Measurements from ENCODE around the gene ZNF324B.

Gene ZNF324B

DNA sequence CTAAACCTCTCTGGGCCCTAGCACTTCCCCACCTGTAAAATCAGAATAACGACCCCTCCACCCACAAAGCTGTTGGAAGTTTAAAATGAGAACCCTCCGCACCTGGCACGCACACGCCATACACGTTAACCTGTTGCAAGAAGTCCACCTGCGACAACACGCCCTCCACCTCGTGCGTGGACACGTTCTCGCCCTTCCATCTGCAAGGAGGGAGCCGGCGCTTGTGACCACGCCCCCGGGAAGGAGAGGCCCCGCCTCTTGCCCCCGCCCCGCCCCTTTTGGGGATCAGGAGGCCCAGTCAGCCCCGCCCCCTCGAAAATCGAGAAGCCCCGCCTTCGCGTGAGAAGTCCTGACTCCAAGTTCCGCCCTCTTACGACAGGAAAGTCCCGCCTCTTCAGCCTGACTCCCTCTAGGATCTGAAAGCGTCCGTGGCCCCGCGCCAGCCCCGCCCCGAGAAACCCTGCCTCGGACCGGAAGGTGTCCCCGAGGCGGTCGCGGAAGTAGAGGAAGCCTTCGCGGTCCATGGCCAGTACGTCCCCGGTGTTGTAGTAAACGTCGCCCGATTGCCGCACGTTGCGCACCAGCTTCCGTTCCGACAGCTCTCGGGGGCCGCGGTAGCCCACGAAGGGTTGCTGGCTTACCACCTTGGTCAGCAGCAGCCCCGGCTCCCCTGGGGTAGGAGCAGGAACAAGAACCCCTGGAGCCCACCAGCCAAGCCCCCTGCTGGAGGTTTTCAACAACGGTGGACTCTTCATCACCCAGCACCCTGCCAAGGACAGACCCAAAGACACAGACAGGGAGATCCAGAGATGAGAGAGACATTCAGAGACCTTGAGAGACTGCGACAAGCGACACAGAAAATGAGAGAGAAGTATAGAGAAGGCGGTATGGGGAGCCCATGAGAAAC, 47.9 kb downstream of the ZNF324B start (continued):
- TF ChIP-seq SALL2 (tag by site-specific recombination; IDR thresholded peaks at IDR 0.05; ENCODE audit: borderline replicate concordance) (no peak), ZNF239 (tag by site-specific recombination; IDR thresholded peaks at IDR 0.05) (no peak), GFI1B (tag by site-specific recombination; IDR thresholded peaks at IDR 0.05) (no peak), ZNF600 (tag by site-specific recombination; IDR thresholded peaks at IDR 0.05) (no peak), ZNF654 (tag by site-specific recombination; IDR thresholded peaks at IDR 0.05; ENCODE audit: low read depth) (no peak), ZFHX2 (tag by site-specific recombination; conservative IDR thresholded peaks at IDR 0.05) (no peak), OVOL3 (tag by site-specific recombination; IDR thresholded peaks at IDR 0.05) (no peak), ZNF404 (tag by site-specific recombination; IDR thresholded peaks at IDR 0.05) (no peak), ZNF76 (tag by site-specific recombination; IDR thresholded peaks at IDR 0.05; ENCODE audit: borderline replicate concordance, low read depth) (no peak), ZNF548 (tag by site-specific recombination; IDR thresholded peaks at IDR 0.05) (no peak), ZNF549 (tag by site-specific recombination; IDR thresholded peaks at IDR 0.05) (no peak), ZNF585B (tag by site-specific recombination; IDR thresholded peaks at IDR 0.05) (no peak), ZNF501 (tag by site-specific recombination; IDR thresholded peaks at IDR 0.05) (peak; percentile 47; the same call in 1 of the 2 replicates), ZNF624 (tag by site-specific recombination; IDR thresholded peaks at IDR 0.05) (no peak), REPIN1 (tag by site-specific recombination; IDR thresholded peaks at IDR 0.05; ENCODE audit: low read depth) (peak; percentile 71; the same call in 1 of the 2 replicates), ZNF510 (tag by site-specific recombination; IDR thresholded peaks at IDR 0.05; ENCODE audit: insufficient replicate concordance) (peak; percentile 9), ZNF292 (tag by site-specific recombination; IDR thresholded peaks at IDR 0.05; ENCODE audit: borderline replicate concordance, low read depth) (no peak)
- TF ChIP-seq, protein P1, sequence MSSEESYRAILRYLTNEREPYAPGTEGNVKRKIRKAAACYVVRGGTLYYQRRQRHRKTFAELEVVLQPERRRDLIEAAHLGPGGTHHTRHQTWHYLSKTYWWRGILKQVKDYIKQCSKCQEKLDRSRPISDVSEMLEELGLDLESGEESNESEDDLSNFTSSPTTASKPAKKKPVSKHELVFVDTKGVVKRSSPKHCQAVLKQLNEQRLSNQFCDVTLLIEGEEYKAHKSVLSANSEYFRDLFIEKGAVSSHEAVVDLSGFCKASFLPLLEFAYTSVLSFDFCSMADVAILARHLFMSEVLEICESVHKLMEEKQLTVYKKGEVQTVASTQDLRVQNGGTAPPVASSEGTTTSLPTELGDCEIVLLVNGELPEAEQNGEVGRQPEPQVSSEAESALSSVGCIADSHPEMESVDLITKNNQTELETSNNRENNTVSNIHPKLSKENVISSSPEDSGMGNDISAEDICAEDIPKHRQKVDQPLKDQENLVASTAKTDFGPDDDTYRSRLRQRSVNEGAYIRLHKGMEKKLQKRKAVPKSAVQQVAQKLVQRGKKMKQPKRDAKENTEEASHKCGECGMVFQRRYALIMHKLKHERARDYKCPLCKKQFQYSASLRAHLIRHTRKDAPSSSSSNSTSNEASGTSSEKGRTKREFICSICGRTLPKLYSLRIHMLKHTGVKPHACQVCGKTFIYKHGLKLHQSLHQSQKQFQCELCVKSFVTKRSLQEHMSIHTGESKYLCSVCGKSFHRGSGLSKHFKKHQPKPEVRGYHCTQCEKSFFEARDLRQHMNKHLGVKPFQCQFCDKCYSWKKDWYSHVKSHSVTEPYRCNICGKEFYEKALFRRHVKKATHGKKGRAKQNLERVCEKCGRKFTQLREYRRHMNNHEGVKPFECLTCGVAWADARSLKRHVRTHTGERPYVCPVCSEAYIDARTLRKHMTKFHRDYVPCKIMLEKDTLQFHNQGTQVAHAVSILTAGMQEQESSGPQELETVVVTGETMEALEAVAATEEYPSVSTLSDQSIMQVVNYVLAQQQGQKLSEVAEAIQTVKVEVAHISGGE (tag by site-specific recombination; conservative IDR thresholded peaks at IDR 0.05; ENCODE audit: low read depth) = peak; percentile 99
- TF ChIP-seq, protein P2, sequence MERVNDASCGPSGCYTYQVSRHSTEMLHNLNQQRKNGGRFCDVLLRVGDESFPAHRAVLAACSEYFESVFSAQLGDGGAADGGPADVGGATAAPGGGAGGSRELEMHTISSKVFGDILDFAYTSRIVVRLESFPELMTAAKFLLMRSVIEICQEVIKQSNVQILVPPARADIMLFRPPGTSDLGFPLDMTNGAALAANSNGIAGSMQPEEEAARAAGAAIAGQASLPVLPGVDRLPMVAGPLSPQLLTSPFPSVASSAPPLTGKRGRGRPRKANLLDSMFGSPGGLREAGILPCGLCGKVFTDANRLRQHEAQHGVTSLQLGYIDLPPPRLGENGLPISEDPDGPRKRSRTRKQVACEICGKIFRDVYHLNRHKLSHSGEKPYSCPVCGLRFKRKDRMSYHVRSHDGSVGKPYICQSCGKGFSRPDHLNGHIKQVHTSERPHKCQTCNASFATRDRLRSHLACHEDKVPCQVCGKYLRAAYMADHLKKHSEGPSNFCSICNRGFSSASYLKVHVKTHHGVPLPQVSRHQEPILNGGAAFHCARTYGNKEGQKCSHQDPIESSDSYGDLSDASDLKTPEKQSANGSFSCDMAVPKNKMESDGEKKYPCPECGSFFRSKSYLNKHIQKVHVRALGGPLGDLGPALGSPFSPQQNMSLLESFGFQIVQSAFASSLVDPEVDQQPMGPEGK (tag by site-specific recombination; IDR thresholded peaks at IDR 0.05) = peak; percentile 41; the same call in 1 of the 2 replicates
- TF ChIP-seq, protein P3, sequence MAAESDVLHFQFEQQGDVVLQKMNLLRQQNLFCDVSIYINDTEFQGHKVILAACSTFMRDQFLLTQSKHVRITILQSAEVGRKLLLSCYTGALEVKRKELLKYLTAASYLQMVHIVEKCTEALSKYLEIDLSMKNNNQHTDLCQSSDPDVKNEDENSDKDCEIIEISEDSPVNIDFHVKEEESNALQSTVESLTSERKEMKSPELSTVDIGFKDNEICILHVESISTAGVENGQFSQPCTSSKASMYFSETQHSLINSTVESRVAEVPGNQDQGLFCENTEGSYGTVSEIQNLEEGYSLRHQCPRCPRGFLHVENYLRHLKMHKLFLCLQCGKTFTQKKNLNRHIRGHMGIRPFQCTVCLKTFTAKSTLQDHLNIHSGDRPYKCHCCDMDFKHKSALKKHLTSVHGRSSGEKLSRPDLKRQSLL (tag by site-specific recombination; IDR thresholded peaks at IDR 0.05) = peak; percentile 21; the same call in 1 of the 2 replicates
- TF ChIP-seq, protein P4, sequence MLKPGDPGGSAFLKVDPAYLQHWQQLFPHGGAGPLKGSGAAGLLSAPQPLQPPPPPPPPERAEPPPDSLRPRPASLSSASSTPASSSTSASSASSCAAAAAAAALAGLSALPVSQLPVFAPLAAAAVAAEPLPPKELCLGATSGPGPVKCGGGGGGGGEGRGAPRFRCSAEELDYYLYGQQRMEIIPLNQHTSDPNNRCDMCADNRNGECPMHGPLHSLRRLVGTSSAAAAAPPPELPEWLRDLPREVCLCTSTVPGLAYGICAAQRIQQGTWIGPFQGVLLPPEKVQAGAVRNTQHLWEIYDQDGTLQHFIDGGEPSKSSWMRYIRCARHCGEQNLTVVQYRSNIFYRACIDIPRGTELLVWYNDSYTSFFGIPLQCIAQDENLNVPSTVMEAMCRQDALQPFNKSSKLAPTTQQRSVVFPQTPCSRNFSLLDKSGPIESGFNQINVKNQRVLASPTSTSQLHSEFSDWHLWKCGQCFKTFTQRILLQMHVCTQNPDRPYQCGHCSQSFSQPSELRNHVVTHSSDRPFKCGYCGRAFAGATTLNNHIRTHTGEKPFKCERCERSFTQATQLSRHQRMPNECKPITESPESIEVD (tag by site-specific recombination; IDR thresholded peaks at IDR 0.05) = no peak
- TF ChIP-seq, protein P5, sequence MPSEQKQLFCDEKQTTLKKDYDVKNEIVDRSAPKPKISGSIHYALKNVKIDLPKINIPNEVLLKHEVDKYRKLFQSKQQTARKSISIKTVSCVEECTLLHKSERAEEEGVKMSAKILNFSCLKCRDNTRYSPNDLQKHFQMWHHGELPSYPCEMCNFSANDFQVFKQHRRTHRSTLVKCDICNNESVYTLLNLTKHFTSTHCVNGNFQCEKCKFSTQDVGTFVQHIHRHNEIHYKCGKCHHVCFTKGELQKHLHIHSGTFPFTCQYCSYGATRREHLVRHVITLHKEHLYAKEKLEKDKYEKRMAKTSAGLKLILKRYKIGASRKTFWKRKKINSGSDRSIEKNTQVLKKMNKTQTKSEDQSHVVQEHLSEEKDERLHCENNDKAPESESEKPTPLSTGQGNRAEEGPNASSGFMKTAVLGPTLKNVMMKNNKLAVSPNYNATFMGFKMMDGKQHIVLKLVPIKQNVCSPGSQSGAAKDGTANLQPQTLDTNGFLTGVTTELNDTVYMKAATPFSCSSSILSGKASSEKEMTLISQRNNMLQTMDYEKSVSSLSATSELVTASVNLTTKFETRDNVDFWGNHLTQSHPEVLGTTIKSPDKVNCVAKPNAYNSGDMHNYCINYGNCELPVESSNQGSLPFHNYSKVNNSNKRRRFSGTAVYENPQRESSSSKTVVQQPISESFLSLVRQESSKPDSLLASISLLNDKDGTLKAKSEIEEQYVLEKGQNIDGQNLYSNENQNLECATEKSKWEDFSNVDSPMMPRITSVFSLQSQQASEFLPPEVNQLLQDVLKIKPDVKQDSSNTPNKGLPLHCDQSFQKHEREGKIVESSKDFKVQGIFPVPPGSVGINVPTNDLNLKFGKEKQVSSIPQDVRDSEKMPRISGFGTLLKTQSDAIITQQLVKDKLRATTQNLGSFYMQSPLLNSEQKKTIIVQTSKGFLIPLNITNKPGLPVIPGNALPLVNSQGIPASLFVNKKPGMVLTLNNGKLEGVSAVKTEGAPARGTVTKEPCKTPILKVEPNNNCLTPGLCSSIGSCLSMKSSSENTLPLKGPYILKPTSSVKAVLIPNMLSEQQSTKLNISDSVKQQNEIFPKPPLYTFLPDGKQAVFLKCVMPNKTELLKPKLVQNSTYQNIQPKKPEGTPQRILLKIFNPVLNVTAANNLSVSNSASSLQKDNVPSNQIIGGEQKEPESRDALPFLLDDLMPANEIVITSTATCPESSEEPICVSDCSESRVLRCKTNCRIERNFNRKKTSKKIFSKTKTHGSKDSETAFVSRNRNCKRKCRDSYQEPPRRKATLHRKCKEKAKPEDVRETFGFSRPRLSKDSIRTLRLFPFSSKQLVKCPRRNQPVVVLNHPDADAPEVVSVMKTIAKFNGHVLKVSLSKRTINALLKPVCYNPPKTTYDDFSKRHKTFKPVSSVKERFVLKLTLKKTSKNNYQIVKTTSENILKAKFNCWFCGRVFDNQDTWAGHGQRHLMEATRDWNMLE (tag by site-specific recombination; conservative IDR thresholded peaks at IDR 0.05; ENCODE audit: low read depth) = peak; percentile 93
- TF ChIP-seq, protein P6, sequence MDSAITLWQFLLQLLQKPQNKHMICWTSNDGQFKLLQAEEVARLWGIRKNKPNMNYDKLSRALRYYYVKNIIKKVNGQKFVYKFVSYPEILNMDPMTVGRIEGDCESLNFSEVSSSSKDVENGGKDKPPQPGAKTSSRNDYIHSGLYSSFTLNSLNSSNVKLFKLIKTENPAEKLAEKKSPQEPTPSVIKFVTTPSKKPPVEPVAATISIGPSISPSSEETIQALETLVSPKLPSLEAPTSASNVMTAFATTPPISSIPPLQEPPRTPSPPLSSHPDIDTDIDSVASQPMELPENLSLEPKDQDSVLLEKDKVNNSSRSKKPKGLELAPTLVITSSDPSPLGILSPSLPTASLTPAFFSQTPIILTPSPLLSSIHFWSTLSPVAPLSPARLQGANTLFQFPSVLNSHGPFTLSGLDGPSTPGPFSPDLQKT (IDR thresholded peaks at IDR 0.05; ENCODE audit: borderline replicate concordance, low read depth, low read length) = no peak

All from HEK293 (cell line).